ENCODE results near the gene UBR2. TPM values are rescaled to one million over a fixed set of nuclear protein-coding genes. Genes with fewer than 3 reads are reported as not detected.
"Not testable (repeated sequence)": the region's sequence is repeated elsewhere in the genome, so short reads cannot be mapped to it uniquely, and the experiment has no call there.

The UBR2 gene
- total and polyA plus RNA-seq, 9 donors, result 13.5 to 22.6 (median 15.3) TPM

- H3K4me1 ChIP-seq (ENCODE audit: control insufficient read depth, insufficient read depth, low read length); H3K4me3 ChIP-seq (ENCODE audit: low read length); H3K9me3 ChIP-seq (replicated peaks; ENCODE audit: control insufficient read depth, low read depth, low read length); DNase-seq; H3K36me3 ChIP-seq (ENCODE audit: control insufficient read depth, insufficient read depth, low read length); H3K27ac ChIP-seq (ENCODE audit: low read length); H3K27me3 ChIP-seq (ENCODE audit: control insufficient read depth, insufficient read depth, low read length): not testable (repeated sequence)
- no CpG with 5 or more reads among the region's 3 CpGs for WGBS (ENCODE audit: insufficient coverage)
These were observed 139.0 kb downstream of the UBR2 start for GRCh38 chr6:42702786-42703185.

GRCh38 chr6:42704251-42704936 is 140.6 kb downstream of the UBR2 start:
- Histone ChIP-seq H3K9me3 (replicated peaks; ENCODE audit: control insufficient read depth, low read depth, low read length) (no peaks in the 10 kb centered on the region), H3K4me3 (ENCODE audit: low read length) (peak overlapping the region; percentile 38), H3K36me3 (ENCODE audit: control insufficient read depth, insufficient read depth, low read length) (no peaks in the 10 kb centered on the region), H3K27me3 (ENCODE audit: control insufficient read depth, insufficient read depth, low read length) (no peaks in the 10 kb centered on the region), H3K4me1 (ENCODE audit: control insufficient read depth, insufficient read depth, low read length) (peaks cover 2% of the 10 kb centered on the region), H3K27ac (ENCODE audit: low read length) (peak overlapping the region; percentile 6)
- DNase-seq, result peak; percentile 89
- 7% methylated on average over 10 of the region's 24 CpGs for WGBS (ENCODE audit: insufficient coverage)

- peaks cover 3% of the 10 kb centered on the region for H3K4me1 ChIP-seq (ENCODE audit: control insufficient read depth, insufficient read depth, low read length)
- H3K27ac ChIP-seq (ENCODE audit: low read length), result no peak overlapping the region
- H3K27me3 ChIP-seq (ENCODE audit: control insufficient read depth, insufficient read depth, low read length), result no peaks in the 10 kb centered on the region
- H3K4me3 ChIP-seq (ENCODE audit: low read length), result no peak overlapping the region
- 47% methylated on average over 2 of the region's 4 CpGs for WGBS (ENCODE audit: insufficient coverage)
- H3K36me3 ChIP-seq (ENCODE audit: control insufficient read depth, insufficient read depth, low read length), result no peaks in the 10 kb centered on the region
- no peaks in the 10 kb centered on the region for H3K9me3 ChIP-seq (replicated peaks; ENCODE audit: control insufficient read depth, low read depth, low read length)
- DNase-seq, result no peak
These were observed 141.1 kb downstream of the UBR2 start for GRCh38 chr6:42704937-42705374.

GRCh38 chr6:42707595-42707994 is 143.8 kb downstream of the UBR2 start:
- Histone ChIP-seq H3K4me3 (ENCODE audit: low read length) (no peak overlapping the region), H3K27ac (ENCODE audit: low read length) (no peak overlapping the region), H3K36me3 (ENCODE audit: control insufficient read depth, insufficient read depth, low read length) (no peaks in the 10 kb centered on the region), H3K27me3 (ENCODE audit: control insufficient read depth, insufficient read depth, low read length) (no peaks in the 10 kb centered on the region), H3K4me1 (ENCODE audit: control insufficient read depth, insufficient read depth, low read length) (peaks cover 5% of the 10 kb centered on the region), H3K9me3 (replicated peaks; ENCODE audit: control insufficient read depth, low read depth, low read length) (peaks cover 7% of the 10 kb centered on the region)
- WGBS (ENCODE audit: insufficient coverage), result 95% methylated on average over 5 of the region's 7 CpGs
- DNase-seq, result no peak

GRCh38 chr6:42708096-42708495 is 144.3 kb downstream of the UBR2 start:
- H3K4me1 ChIP-seq (ENCODE audit: control insufficient read depth, insufficient read depth, low read length), result peaks cover 5% of the 10 kb centered on the region
- H3K27me3 ChIP-seq (ENCODE audit: control insufficient read depth, insufficient read depth, low read length), result no peaks in the 10 kb centered on the region
- H3K4me3 ChIP-seq (ENCODE audit: low read length), result no peak overlapping the region
- no peak for DNase-seq
- WGBS (ENCODE audit: insufficient coverage), result 87% methylated on average over 10 of the region's 11 CpGs
- no peak overlapping the region for H3K27ac ChIP-seq (ENCODE audit: low read length)
- H3K36me3 ChIP-seq (ENCODE audit: control insufficient read depth, insufficient read depth, low read length), result no peaks in the 10 kb centered on the region
- peaks cover 7% of the 10 kb centered on the region for H3K9me3 ChIP-seq (replicated peaks; ENCODE audit: control insufficient read depth, low read depth, low read length)

GRCh38 chr6:42709871-42710270 is 146.0 kb downstream of the UBR2 start:
- Histone ChIP-seq H3K4me1 (ENCODE audit: control insufficient read depth, insufficient read depth, low read length) (peaks cover 3% of the 10 kb centered on the region), H3K4me3 (ENCODE audit: low read length) (no peak overlapping the region), H3K27ac (ENCODE audit: low read length) (no peak overlapping the region), H3K36me3 (ENCODE audit: control insufficient read depth, insufficient read depth, low read length) (no peaks in the 10 kb centered on the region), H3K9me3 (replicated peaks; ENCODE audit: control insufficient read depth, low read depth, low read length) (peaks cover 7% of the 10 kb centered on the region), H3K27me3 (ENCODE audit: control insufficient read depth, insufficient read depth, low read length) (no peaks in the 10 kb centered on the region)
- WGBS (ENCODE audit: insufficient coverage), result 86% methylated on average over 5 of the region's 6 CpGs
- DNase-seq, result no peak

- Histone ChIP-seq H3K36me3 (ENCODE audit: control insufficient read depth, insufficient read depth, low read length) (no peaks in the 10 kb centered on the region), H3K27me3 (ENCODE audit: control insufficient read depth, insufficient read depth, low read length) (no peaks in the 10 kb centered on the region), H3K4me1 (ENCODE audit: control insufficient read depth, insufficient read depth, low read length) (peaks cover 3% of the 10 kb centered on the region), H3K9me3 (replicated peaks; ENCODE audit: control insufficient read depth, low read depth, low read length) (peaks cover 7% of the 10 kb centered on the region), H3K4me3 (ENCODE audit: low read length) (no peak overlapping the region), H3K27ac (ENCODE audit: low read length) (no peak overlapping the region)
- peak; percentile 19 for DNase-seq
- WGBS (ENCODE audit: insufficient coverage), result 14% methylated on average over 1 of the region's 9 CpGs
These were observed 146.5 kb downstream of the UBR2 start for GRCh38 chr6:42710316-42710715.

GRCh38 chr6:42711930-42712329 is 148.1 kb downstream of the UBR2 start:
- no peak for DNase-seq
- Histone ChIP-seq H3K36me3 (ENCODE audit: control insufficient read depth, insufficient read depth, low read length) (no peaks in the 10 kb centered on the region), H3K4me3 (ENCODE audit: low read length) (no peak overlapping the region), H3K9me3 (replicated peaks; ENCODE audit: control insufficient read depth, low read depth, low read length) (peaks cover 7% of the 10 kb centered on the region), H3K27me3 (ENCODE audit: control insufficient read depth, insufficient read depth, low read length) (no peaks in the 10 kb centered on the region), H3K27ac (ENCODE audit: low read length) (no peak overlapping the region), H3K4me1 (ENCODE audit: control insufficient read depth, insufficient read depth, low read length) (peaks cover 3% of the 10 kb centered on the region)
- 83% methylated on average over 2 of the region's 5 CpGs for WGBS (ENCODE audit: insufficient coverage)

- H3K9me3 ChIP-seq (replicated peaks; ENCODE audit: control insufficient read depth, low read depth, low read length), result peaks cover 7% of the 10 kb centered on the region
- no peak overlapping the region for H3K27ac ChIP-seq (ENCODE audit: low read length)
- no peaks in the 10 kb centered on the region for H3K27me3 ChIP-seq (ENCODE audit: control insufficient read depth, insufficient read depth, low read length)
- no peaks in the 10 kb centered on the region for H3K36me3 ChIP-seq (ENCODE audit: control insufficient read depth, insufficient read depth, low read length)
- no peak overlapping the region for H3K4me3 ChIP-seq (ENCODE audit: low read length)
- no peak for DNase-seq
- whole genome bisulfite sequencing (ENCODE audit: insufficient coverage), result 17% methylated on average over 1 of the region's 4 CpGs
- H3K4me1 ChIP-seq (ENCODE audit: control insufficient read depth, insufficient read depth, low read length), result peaks cover 3% of the 10 kb centered on the region
These were observed 150.4 kb downstream of the UBR2 start for GRCh38 chr6:42714098-42714761.

GRCh38 chr6:42715871-42716270 is 152.0 kb downstream of the UBR2 start:
- WGBS (ENCODE audit: insufficient coverage), result 89% methylated on average over 2 of the region's 4 CpGs
- no peaks in the 10 kb centered on the region for H3K36me3 ChIP-seq (ENCODE audit: control insufficient read depth, insufficient read depth, low read length)

More at GRCh38 chr6:42715871-42716270, 152.0 kb downstream of the UBR2 start:
- Histone ChIP-seq H3K27ac (ENCODE audit: low read length) (no peak overlapping the region), H3K9me3 (replicated peaks; ENCODE audit: control insufficient read depth, low read depth, low read length) (peaks cover 7% of the 10 kb centered on the region), H3K4me3 (ENCODE audit: low read length) (no peak overlapping the region), H3K4me1 (ENCODE audit: control insufficient read depth, insufficient read depth, low read length) (no peaks in the 10 kb centered on the region), H3K27me3 (ENCODE audit: control insufficient read depth, insufficient read depth, low read length) (no peaks in the 10 kb centered on the region)
- DNase-seq, result no peak
